GM18505 (cell line): ENCODE data around the gene SERPINB7.

Experiments used
- ATAC-seq: cut with Tn5 transposase; IDR thresholded peaks from one replicate; pipeline ENCODE4 v1.9.1; 2021; ENCODE audit not compliant: unreplicated experiment
- POLR2A ChIP-seq: IDR thresholded peaks from 4 replicates; pipeline ENCODE4 v1.6.1; 2011; ENCODE audit warnings: borderline replicate concordance; ENCODE audit not compliant: insufficient read depth, insufficient read length; ENCODE audit errors: extremely low read depth

SERPINB7 gene

GRCh38 chr18:63850020-63850419 is 74.8 kb downstream of the SERPINB7 start:
- peak; percentile 81 for ATAC-seq
- TF ChIP-seq POLR2A = no peak

GRCh38 chr18:63850636-63851035 is 75.4 kb downstream of the SERPINB7 start:
- ATAC-seq = no peak
- TF ChIP-seq POLR2A = no peak
